ENCODE data around the gene NUDT14.
A peak's percentile ranks its signal among the peaks of the same experiment; 100 is the strongest.

Gene NUDT14

DNA sequence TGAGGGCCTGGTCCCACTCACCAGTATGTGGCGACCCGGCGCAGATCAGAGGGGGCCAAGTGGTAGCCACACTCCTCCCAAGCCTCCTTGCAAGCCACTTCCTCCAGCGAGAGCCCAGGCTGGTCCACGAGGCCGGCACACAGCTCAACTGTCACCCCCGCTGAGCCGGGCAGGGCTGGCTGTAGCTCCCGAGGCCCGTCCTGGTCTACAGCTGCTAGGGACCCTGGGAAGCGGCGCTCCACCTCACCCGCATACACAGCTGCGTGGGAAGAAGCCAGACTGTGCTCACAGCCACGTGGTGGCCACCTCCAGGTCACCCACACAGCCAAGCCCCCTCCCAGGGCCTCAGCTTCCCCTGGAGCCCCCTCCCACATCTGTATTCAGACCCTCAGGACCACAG is 4.6 kb downstream of the NUDT14 start:
- no peak for DNase-seq (ENCODE audit: low spot score)
- TF ChIP-seq, protein P1, sequence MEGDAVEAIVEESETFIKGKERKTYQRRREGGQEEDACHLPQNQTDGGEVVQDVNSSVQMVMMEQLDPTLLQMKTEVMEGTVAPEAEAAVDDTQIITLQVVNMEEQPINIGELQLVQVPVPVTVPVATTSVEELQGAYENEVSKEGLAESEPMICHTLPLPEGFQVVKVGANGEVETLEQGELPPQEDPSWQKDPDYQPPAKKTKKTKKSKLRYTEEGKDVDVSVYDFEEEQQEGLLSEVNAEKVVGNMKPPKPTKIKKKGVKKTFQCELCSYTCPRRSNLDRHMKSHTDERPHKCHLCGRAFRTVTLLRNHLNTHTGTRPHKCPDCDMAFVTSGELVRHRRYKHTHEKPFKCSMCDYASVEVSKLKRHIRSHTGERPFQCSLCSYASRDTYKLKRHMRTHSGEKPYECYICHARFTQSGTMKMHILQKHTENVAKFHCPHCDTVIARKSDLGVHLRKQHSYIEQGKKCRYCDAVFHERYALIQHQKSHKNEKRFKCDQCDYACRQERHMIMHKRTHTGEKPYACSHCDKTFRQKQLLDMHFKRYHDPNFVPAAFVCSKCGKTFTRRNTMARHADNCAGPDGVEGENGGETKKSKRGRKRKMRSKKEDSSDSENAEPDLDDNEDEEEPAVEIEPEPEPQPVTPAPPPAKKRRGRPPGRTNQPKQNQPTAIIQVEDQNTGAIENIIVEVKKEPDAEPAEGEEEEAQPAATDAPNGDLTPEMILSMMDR (conservative IDR thresholded peaks at IDR 0.05; ENCODE audit: low read depth) = no peak
- CTCF ChIA-PET = interaction anchor here (0.6 to 1.4 kb wide), 3 partner anchors 82 to 117 kb away, joined by 3 to 5 read pairs (median 4); no protein-coding TSS in a partner anchor
- POLR2A ChIA-PET (ENCODE audit: low non-redundant PET) = interaction anchor here (1.1 kb wide), 1 partner anchor 85 kb away, joined by 4 read pairs; no protein-coding TSS in a partner anchor
- peak overlapping the region; percentile 86 for H3K27ac ChIP-seq

- peak; percentile 82 for DNase-seq (ENCODE audit: low spot score)
- H3K27ac ChIP-seq = peak overlapping the region; percentile 86
- ChIA-PET POLR2A (ENCODE audit: low non-redundant PET) (interaction anchor here (0.6 kb wide), 1 partner anchor 77 kb away, joined by 3 read pairs; no protein-coding TSS in a partner anchor), CTCF (interaction anchor here (0.7 kb wide), 1 partner anchor 306 kb away, joined by 3 read pairs; no protein-coding TSS in a partner anchor)
- TF ChIP-seq, protein P1 (conservative IDR thresholded peaks at IDR 0.05; ENCODE audit: low read depth) = no peak
Observed at GRCh38 chr14:105173901-105174894, 6.9 kb downstream of the NUDT14 start.

GRCh38 chr14:105173145-105173544 is 8.0 kb downstream of the NUDT14 start:
- TF ChIP-seq, protein P1 (conservative IDR thresholded peaks at IDR 0.05; ENCODE audit: low read depth) = no peak
- POLR2A ChIA-PET (ENCODE audit: low non-redundant PET) = no interaction called here
- no peak for DNase-seq (ENCODE audit: low spot score)
- CTCF ChIA-PET = interaction anchor here (0.7 to 1.3 kb wide), 2 partner anchors 30 to 87 kb away, joined by 3 to 4 read pairs; no protein-coding TSS in a partner anchor
- no peak overlapping the region for H3K27ac ChIP-seq

DNA sequence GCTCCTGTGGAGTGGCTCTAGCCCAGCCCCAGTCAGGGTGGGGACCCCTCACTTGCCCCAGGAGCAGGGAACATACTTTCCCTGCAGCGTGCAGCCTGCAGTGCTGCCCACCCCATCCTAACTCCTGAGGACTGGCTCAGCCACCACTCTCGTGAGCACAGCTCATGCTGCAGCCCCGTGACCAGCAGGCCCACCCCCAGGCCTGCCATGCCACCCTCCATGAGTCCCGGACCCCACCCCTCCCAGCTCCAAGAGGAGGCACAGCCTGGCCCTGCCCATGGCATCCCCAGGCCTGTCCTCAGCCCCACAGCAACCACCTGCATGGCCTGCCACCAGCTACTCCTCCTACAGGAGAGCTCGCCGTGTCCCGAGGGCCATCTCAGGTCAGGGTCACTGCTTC is 8.6 kb downstream of the NUDT14 start:
- ChIA-PET POLR2A (ENCODE audit: low non-redundant PET) (no interaction called here), CTCF (interaction anchor here (0.6 to 1.3 kb wide), 5 partner anchors 31 to 314 kb away, joined by 3 to 8 read pairs (median 4); no protein-coding TSS in a partner anchor)
- peak overlapping the region; percentile 14; the same call in 1 of the 2 replicates for H3K27ac ChIP-seq
- TF ChIP-seq, protein P1 (conservative IDR thresholded peaks at IDR 0.05; ENCODE audit: low read depth) = no peak
- no peak for DNase-seq (ENCODE audit: low spot score)

- TF ChIP-seq, protein P1 (conservative IDR thresholded peaks at IDR 0.05; ENCODE audit: low read depth) = no peak
- no peak for DNase-seq (ENCODE audit: low spot score)
- ChIA-PET CTCF (interaction anchor here (0.7 to 8.3 kb wide), 2 partner anchors 82 to 91 kb away, joined by 3 to 99 read pairs; no protein-coding TSS in a partner anchor), POLR2A (ENCODE audit: low non-redundant PET) (no interaction called here)
- H3K27ac ChIP-seq = peak overlapping the region; percentile 17
Observed at GRCh38 chr14:105171004-105171673, 10.0 kb downstream of the NUDT14 start.
